ENCODE results near the gene RPS19.
"Not testable (repeated sequence)": the region's sequence is repeated elsewhere in the genome, so short reads cannot be mapped to it uniquely, and the experiment has no call there.

The RPS19 gene

DNA sequence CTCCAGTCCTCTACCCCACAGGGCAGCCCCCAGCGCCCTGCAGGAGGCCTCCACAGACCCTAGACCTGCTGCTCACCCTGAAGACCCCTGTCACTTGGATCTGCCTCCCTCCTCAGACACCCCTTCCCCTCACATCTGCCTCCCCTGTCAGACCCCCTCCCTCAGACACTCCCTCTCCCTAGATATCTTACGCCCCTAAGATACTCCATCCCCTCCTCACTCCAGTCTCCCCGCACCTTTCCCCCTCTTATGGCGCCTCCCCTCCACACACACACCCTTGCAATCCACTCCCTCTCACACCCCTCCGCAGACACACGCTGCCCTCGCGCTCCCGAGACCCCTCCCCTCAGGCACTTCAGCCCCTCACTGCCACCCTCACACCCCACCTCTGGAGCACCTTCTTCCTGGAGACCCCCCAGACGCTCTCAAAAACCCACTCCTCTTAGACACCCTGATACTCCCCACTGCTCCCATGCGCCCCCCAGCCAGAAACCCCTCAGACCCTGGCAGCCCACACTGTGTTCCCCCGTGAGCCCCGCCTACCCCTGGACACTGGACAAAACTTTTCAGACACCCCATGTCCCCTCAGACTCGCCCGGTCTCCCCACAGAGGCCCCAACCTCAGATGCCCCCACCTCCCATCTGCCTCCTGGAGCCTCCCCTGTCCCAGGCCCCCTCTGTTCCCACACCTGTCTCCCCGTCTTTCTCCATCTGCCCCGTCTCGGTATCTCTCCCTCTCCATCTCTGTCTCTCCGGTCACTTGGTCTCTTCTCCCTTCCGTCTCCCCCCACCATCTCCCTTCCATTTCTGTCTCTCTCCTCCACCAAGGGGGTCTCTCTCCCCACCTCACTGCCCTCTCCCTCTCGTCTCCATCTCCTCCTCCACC, 53.7 kb downstream of the RPS19 start:
- no peak overlapping the region for H3K27ac ChIP-seq
- no peak for TF ChIP-seq ZFX (IDR thresholded peaks at IDR 0.05)
- TF ChIP-seq, protein P1, sequence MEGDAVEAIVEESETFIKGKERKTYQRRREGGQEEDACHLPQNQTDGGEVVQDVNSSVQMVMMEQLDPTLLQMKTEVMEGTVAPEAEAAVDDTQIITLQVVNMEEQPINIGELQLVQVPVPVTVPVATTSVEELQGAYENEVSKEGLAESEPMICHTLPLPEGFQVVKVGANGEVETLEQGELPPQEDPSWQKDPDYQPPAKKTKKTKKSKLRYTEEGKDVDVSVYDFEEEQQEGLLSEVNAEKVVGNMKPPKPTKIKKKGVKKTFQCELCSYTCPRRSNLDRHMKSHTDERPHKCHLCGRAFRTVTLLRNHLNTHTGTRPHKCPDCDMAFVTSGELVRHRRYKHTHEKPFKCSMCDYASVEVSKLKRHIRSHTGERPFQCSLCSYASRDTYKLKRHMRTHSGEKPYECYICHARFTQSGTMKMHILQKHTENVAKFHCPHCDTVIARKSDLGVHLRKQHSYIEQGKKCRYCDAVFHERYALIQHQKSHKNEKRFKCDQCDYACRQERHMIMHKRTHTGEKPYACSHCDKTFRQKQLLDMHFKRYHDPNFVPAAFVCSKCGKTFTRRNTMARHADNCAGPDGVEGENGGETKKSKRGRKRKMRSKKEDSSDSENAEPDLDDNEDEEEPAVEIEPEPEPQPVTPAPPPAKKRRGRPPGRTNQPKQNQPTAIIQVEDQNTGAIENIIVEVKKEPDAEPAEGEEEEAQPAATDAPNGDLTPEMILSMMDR (conservative IDR thresholded peaks at IDR 0.05): no peak

DNA sequence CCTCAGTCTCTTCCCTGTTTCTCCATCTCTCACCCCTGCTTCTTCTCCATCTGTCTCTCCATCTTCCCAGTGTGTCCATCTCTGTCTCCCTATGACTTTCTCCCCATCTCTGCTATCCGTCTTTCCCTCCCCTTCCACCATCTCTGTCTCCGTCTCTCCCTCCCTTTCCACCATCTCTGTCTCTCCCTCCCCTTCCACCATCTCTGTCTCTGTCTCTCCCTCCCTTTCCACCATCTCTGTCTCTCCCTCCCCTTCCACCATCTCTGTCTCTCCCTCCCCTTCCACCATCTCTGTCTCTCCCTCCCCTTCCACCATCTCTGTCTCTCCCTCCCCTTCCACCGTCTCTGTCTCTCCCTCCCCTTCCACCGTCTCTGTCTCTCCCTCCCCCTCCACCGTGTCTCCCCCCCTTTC, 54.4 kb downstream of the RPS19 start:
- not testable (repeated sequence) for H3K27ac ChIP-seq

DNA sequence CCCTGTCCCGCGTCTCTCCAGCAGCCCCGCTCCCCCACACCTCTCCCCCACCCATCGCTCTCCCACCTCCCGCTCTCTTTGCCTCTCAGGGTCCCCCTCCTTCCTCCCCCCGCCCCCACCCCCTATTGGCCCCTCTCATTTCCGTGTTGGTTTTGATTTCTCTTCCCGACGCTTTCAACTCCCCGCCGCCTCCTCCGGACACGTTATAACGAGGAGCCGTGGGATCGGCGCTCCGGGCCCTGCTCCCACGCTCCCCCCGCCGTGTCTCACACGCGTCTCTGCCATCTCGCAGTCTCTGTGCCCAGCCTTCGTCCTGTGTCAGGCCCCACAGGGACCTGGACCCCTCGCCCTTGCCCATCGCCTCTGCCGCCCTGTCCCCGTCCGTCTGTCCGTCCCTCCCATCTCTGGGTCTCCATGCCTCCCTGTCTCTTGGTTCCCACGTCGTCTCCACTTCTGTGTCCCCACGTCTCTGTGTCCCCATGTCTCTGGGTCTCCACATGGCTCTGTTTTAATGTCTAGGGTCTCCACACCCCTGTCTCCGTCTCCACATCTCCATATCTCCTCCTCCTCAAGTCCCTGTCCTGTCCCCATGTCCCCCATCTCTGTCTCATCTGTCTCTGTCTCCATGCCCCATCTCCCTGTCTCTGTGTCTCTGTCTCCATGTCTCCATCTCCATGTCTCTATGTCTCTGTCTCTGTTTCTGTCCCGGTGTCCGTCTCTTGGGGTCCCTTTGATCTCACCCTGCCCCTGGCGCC, 55.1 kb downstream of the RPS19 start:
- H3K27ac ChIP-seq: no peak overlapping the region
- TF ChIP-seq, protein P1 (conservative IDR thresholded peaks at IDR 0.05): no peak
- TF ChIP-seq ZFX (IDR thresholded peaks at IDR 0.05): no peak

DNA sequence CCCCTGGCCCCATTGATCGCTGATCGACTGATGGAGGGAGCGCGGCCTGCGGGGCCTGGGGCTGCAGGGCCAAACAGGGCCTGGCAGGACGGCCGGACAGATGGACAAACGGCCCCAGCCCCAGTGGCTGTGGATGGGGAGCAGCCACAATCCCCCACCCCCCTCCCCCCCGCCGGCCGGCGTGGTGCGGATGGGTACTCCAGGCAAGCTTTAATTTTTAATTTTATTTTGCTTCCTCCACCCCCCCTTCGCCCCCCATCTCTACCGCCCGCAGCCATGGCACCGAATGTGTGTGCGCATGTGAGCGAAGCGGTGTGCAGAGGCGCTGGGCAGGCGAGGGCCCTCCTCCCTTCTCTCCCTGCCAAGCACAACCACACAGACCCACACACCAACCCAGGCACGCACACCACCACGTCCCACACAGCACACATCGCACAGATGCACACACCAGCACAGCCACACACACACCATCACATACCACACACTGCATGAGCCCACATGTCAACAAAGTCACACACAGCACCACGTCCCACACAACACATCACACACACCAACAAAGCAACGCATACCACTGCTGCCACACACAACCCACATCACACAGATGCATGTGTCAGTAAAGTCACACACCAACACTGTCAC, 55.8 kb downstream of the RPS19 start:
- H3K27ac ChIP-seq: no peak overlapping the region
- no peak for TF ChIP-seq ZFX (IDR thresholded peaks at IDR 0.05)
- TF ChIP-seq, protein P1 (conservative IDR thresholded peaks at IDR 0.05): no peak

DNA sequence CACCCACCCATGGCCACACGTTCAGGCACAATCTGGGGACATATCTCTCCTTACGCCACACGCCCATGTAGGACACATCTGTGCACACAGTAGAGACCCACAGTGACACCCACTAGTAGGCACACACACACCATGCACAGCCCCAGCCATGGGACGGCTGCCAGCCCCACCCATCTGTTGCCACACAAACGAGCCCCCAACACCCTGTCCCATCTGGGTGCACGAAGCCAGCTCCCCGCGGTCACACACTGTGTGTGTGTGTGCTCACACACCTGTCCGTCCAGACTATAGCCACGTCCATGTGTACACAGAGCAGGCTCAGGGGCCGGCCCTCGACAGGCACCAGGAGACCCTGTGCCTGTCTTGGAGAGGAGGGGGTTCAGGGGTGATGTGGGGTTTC, 57.6 kb downstream of the RPS19 start:
- no peak overlapping the region for H3K27ac ChIP-seq
- no peak for TF ChIP-seq ZFX (IDR thresholded peaks at IDR 0.05)
- TF ChIP-seq, protein P1 (conservative IDR thresholded peaks at IDR 0.05): no peak

DNA sequence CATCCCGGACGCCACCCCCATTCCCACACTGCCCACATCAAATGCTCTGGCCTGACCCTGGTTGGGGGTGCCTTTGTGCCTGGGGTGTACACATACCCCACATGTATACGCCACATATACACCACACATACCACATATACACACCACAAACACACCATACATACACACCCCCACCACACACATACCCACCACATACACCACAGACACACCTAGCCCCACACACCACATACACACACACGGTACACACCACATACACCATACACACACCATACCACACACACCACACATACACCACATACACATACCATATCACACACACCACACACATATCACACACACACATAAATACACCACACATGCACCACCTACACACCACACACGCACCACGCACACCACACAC, 58.0 kb downstream of the RPS19 start:
- TF ChIP-seq, protein P1 (conservative IDR thresholded peaks at IDR 0.05): no peak
- TF ChIP-seq ZFX (IDR thresholded peaks at IDR 0.05): no peak
- H3K27ac ChIP-seq: no peak overlapping the region

DNA sequence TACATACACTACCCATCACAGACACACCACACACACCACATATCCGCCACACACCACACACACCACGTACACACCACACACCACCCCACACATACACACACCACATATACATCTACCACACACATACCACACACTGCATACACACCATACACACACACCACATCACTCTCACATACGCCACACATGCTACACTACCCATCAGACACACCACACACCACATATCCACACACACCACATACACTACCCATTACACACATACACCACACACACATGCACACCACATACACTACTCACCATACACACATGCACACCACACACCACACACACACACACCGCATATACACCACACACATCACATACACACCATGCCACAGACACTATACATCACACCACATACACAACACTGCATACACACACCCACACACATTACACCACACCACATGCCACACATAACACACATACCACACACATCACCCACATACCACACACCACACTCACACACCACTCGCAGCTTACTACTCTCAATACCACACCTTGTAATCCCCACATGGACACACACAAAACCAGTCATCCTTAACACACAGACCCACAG, 58.7 kb downstream of the RPS19 start:
- no peak for TF ChIP-seq ZFX (IDR thresholded peaks at IDR 0.05)
- TF ChIP-seq, protein P1 (conservative IDR thresholded peaks at IDR 0.05): no peak
- no peak overlapping the region for H3K27ac ChIP-seq

Data from C4-2B (cell line).